Gastroesophageal sphincter (tissue), 3 donors: ENCODE results near the gene TACR2.

Experiments
- CTCF ChIP-seq, 4 experiments: fragments of 200-600 bp in 2 of 4; fragments of 450-650 bp in 2 of 4; sonication (generic) in 1 of 4; IDR thresholded peaks; one replicate each; pipeline ENCODE4 v1.5.1; 2017 to 2019; ENCODE audit warnings: antibody characterized with exemption in 4 of 4, mild to moderate bottlenecking in 2 of 4, moderate library complexity in 2 of 4
- EP300 ChIP-seq: sonication (generic); formaldehyde crosslinking; IDR thresholded peaks from one replicate; pipeline ENCODE4 v1.6.1; 2017; ENCODE audit warnings: antibody characterized with exemption, mild to moderate bottlenecking

- TF ChIP-seq CTCF (IDR thresholded peaks at IDR 0.05) (no peak), EP300 (no peak)
Observed at GRCh38 chr10:69403519-69403918, 13.2 kb downstream of the TACR2 start.
